AG10803 (cell line): ENCODE data around the gene MYL2.

Experiments
- DNase-seq: peaks from one replicate; pipeline ENCODE4 v3.0.0; 2010; ENCODE audit warnings: low read depth
- H3K4me3 ChIP-seq: 2 replicates; pipeline ENCODE4 v1.5.1; 2011; ENCODE audit warnings: mild to moderate bottlenecking, low read length, control low read depth
- CTCF ChIP-seq: conservative IDR thresholded peaks from 2 replicates; pipeline ENCODE4 v1.5.1; 2011; ENCODE audit warnings: mild to moderate bottlenecking, low read length, control low read depth, inconsistent platforms

MYL2 gene

GRCh38 chr12:110929818-110930217, 9.4 kb upstream of the MYL2 start:
- no peak overlapping the region for H3K4me3 ChIP-seq
- DNase-seq: no peak
- no peak for TF ChIP-seq CTCF

DNA sequence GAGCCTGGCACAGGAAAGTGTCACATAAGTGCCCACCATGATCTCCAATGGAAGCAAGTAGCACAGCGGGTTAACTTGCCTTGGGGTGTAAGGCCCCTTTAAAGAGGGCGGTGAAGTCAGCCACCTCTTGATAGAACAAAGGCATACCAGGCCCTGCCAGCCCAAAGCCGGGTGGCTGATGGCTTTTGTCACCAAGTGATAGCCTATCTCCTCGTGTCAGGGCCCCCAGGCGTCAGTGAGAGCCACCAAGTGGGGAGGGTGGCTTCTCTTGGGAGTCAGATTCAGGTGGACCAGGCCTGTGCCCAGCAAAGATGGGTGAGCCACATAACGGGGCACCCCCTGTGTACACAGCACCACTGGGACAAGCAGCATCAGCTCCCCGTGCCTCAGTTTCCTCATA, 8.3 kb upstream of the MYL2 start:
- no peak for DNase-seq
- no peak overlapping the region for H3K4me3 ChIP-seq
- TF ChIP-seq CTCF: no peak

DNA sequence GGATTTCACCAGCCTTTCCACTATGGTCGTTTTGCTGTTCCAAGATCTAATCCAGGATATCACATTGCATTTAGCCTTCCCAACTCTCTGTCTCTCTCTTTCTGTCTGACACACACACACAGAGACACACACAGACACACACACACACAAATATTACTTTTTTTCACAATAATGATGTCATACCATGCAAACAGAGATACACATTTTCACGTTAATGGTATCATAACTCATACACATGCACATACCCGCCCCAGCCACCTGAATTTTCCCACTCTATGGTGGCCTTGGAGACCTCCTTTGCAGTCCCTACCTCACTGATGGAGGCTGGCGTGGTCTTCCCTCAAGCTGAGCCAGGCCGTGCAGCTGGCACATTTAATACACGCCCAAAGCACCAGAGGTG, 7.2 kb upstream of the MYL2 start:
- no peak for TF ChIP-seq CTCF
- no peak for DNase-seq
- H3K4me3 ChIP-seq: no peak overlapping the region

DNA sequence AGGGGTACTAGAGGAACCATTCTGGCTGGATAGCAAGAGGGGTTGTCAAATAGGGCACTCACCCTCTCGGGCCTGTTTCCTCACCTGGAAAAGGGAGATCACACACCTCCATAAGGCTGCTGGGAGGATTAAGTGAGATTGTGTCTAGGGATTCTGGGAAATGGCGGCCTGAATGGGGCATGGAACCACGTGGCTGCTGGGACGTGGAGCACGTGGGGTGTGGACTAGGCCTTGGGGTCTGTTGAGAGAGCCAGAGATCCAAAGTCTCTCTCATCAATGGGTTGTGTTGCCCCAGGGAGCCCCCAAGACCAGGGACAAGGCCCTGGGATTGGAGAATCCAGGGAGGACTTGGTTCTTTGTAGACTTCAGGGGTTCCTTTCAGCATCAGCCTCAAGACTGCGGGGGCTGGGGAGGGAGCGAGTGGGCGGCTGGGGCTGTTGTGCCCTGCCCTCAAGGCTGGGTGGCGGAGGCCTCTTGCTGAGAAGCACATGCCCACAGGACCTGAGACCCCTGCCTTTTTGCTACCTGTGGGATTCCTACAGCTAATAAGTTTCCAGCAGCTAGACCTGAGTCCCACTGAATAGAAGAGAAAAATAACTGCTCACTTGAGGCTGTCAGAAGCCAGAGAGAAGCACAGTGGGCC, 3.4 kb upstream of the MYL2 start:
- no peak overlapping the region for H3K4me3 ChIP-seq
- TF ChIP-seq CTCF: no peak
- no peak for DNase-seq

- no peak overlapping the region for H3K4me3 ChIP-seq
- DNase-seq: no peak
- TF ChIP-seq CTCF: no peak
These were observed 2.8 kb upstream of the MYL2 start for GRCh38 chr12:110923192-110923591.

- TF ChIP-seq CTCF: no peak
- no peak overlapping the region for H3K4me3 ChIP-seq
- DNase-seq: no peak
These were observed 2.3 kb upstream of the MYL2 start for GRCh38 chr12:110922652-110923051.

- DNase-seq: no peak
- no peak overlapping the region for H3K4me3 ChIP-seq
- TF ChIP-seq CTCF: no peak
These were observed 883 bp upstream of the MYL2 start for GRCh38 chr12:110921262-110921661.
